Measurements from ENCODE around the gene COL26A1. TPM values are rescaled to one million over a fixed set of nuclear protein-coding genes. Genes with fewer than 3 reads are reported as not detected.

COL26A1 gene
- total RNA-seq, 2 experiments from 2014 or later = not detected

GRCh38 chr7:101517304-101517703 is 154.6 kb downstream of the COL26A1 start:
- no peaks in the 10 kb centered on the region for H3K4me1 Mint-ChIP-seq (ENCODE audit: low read depth)
- peaks cover 5% of the 10 kb centered on the region for H3K27me3 Mint-ChIP-seq
- DNase-seq = no peak
- intact Hi-C loops (cut with micrococcal nuclease) = no loop called here
- H3K9me3 Mint-ChIP-seq = peaks cover 3% of the 10 kb centered on the region
- no peak overlapping the region for H3K27ac Mint-ChIP-seq
- no peaks in the 10 kb centered on the region for H3K36me3 Mint-ChIP-seq
- POLR2A ChIA-PET = no interaction called here
- CTCF ChIA-PET = no interaction called here
- H3K4me3 Mint-ChIP-seq = no peak overlapping the region

GRCh38 chr7:101518336-101518735 is 155.7 kb downstream of the COL26A1 start:
- Mint-ChIP-seq H3K27me3 (peaks cover 5% of the 10 kb centered on the region), H3K9me3 (peaks cover 3% of the 10 kb centered on the region), H3K36me3 (no peaks in the 10 kb centered on the region), H3K27ac (no peak overlapping the region), H3K4me3 (no peak overlapping the region), H3K4me1 (ENCODE audit: low read depth) (no peaks in the 10 kb centered on the region)
- intact Hi-C loops (cut with micrococcal nuclease) = no loop called here
- CTCF ChIA-PET = interaction anchor here (0.6 to 1.2 kb wide), 2 partner anchors 18 to 247 kb away, joined by 3 to 5 read pairs; no protein-coding TSS in a partner anchor
- DNase-seq = no peak
- POLR2A ChIA-PET = no interaction called here

GRCh38 chr7:101519324-101520023 is 156.8 kb downstream of the COL26A1 start:
- no peak overlapping the region for H3K4me3 Mint-ChIP-seq
- peaks cover 1% of the 10 kb centered on the region for H3K27me3 Mint-ChIP-seq
- H3K9me3 Mint-ChIP-seq = peaks cover 3% of the 10 kb centered on the region
- intact Hi-C loops (cut with micrococcal nuclease) = no loop called here
- H3K4me1 Mint-ChIP-seq (ENCODE audit: low read depth) = no peaks in the 10 kb centered on the region
- no peaks in the 10 kb centered on the region for H3K36me3 Mint-ChIP-seq
- ChIA-PET CTCF (interaction anchor here (1.2 kb wide), 2 partner anchors 17 to 23 kb away, joined by 3 read pairs; no protein-coding TSS in a partner anchor), POLR2A (no interaction called here)
- H3K27ac Mint-ChIP-seq = no peak overlapping the region
- no peak for DNase-seq

- H3K27me3 Mint-ChIP-seq = no peaks in the 10 kb centered on the region
- H3K4me3 Mint-ChIP-seq = no peak overlapping the region
- ChIA-PET POLR2A (no interaction called here), CTCF (no interaction called here)
- H3K36me3 Mint-ChIP-seq = no peaks in the 10 kb centered on the region
- no peak for DNase-seq
- no peaks in the 10 kb centered on the region for H3K4me1 Mint-ChIP-seq (ENCODE audit: low read depth)
- H3K27ac Mint-ChIP-seq = no peak overlapping the region
- intact Hi-C loops (cut with micrococcal nuclease) = no loop called here
- H3K9me3 Mint-ChIP-seq = peaks cover 3% of the 10 kb centered on the region
Observed at GRCh38 chr7:101521430-101521925, 158.8 kb downstream of the COL26A1 start.

- Mint-ChIP-seq H3K27me3 (no peaks in the 10 kb centered on the region), H3K27ac (no peak overlapping the region), H3K36me3 (no peaks in the 10 kb centered on the region), H3K9me3 (peaks cover 3% of the 10 kb centered on the region), H3K4me3 (no peak overlapping the region), H3K4me1 (ENCODE audit: low read depth) (no peaks in the 10 kb centered on the region)
- intact Hi-C loops (cut with micrococcal nuclease) = no loop called here
- ChIA-PET CTCF (no interaction called here), POLR2A (no interaction called here)
- no peak for DNase-seq
Observed at GRCh38 chr7:101522021-101522420, 159.3 kb downstream of the COL26A1 start.

GRCh38 chr7:101527844-101528667 is 165.4 kb downstream of the COL26A1 start:
- intact Hi-C loops (cut with micrococcal nuclease) = no loop called here
- no peaks in the 10 kb centered on the region for H3K4me1 Mint-ChIP-seq (ENCODE audit: low read depth)
- no peak for DNase-seq
- no peaks in the 10 kb centered on the region for H3K9me3 Mint-ChIP-seq
- H3K27me3 Mint-ChIP-seq = peaks cover 2% of the 10 kb centered on the region
- ChIA-PET POLR2A (no interaction called here), CTCF (no interaction called here)
- no peak overlapping the region for H3K27ac Mint-ChIP-seq
- H3K4me3 Mint-ChIP-seq = no peak overlapping the region
- no peaks in the 10 kb centered on the region for H3K36me3 Mint-ChIP-seq

- ChIA-PET POLR2A (no interaction called here), CTCF (no interaction called here)
- Mint-ChIP-seq H3K27ac (no peak overlapping the region), H3K36me3 (no peaks in the 10 kb centered on the region), H3K4me3 (no peak overlapping the region), H3K4me1 (ENCODE audit: low read depth) (no peaks in the 10 kb centered on the region), H3K27me3 (peaks cover 4% of the 10 kb centered on the region), H3K9me3 (no peaks in the 10 kb centered on the region)
- no peak for DNase-seq
- intact Hi-C loops (cut with micrococcal nuclease) = no loop called here
Observed at GRCh38 chr7:101529560-101529959, 166.9 kb downstream of the COL26A1 start.

GRCh38 chr7:101531726-101532357 is 169.2 kb downstream of the COL26A1 start:
- POLR2A ChIA-PET = no interaction called here
- Mint-ChIP-seq H3K36me3 (no peaks in the 10 kb centered on the region), H3K9me3 (no peaks in the 10 kb centered on the region), H3K4me3 (no peak overlapping the region), H3K27me3 (peaks cover 4% of the 10 kb centered on the region), H3K4me1 (ENCODE audit: low read depth) (no peaks in the 10 kb centered on the region), H3K27ac (no peak overlapping the region)
- CTCF ChIA-PET = interaction anchor here (1.6 kb wide), 1 partner anchor 11 kb away, joined by 6 read pairs; no protein-coding TSS in a partner anchor
- intact Hi-C loops (cut with micrococcal nuclease) = no loop called here
- no peak for DNase-seq

- CTCF ChIA-PET = interaction anchor here (1.6 kb wide), 1 partner anchor 10 kb away, joined by 6 read pairs; no protein-coding TSS in a partner anchor
- Mint-ChIP-seq H3K4me1 (ENCODE audit: low read depth) (no peaks in the 10 kb centered on the region), H3K4me3 (no peak overlapping the region), H3K27ac (no peak overlapping the region), H3K9me3 (no peaks in the 10 kb centered on the region), H3K27me3 (peaks cover 4% of the 10 kb centered on the region), H3K36me3 (no peaks in the 10 kb centered on the region)
- POLR2A ChIA-PET = no interaction called here
- no peak for DNase-seq
- intact Hi-C loops (cut with micrococcal nuclease) = no loop called here
Observed at GRCh38 chr7:101532400-101533102, 169.9 kb downstream of the COL26A1 start.

GRCh38 chr7:101533103-101533465 is 170.4 kb downstream of the COL26A1 start:
- Mint-ChIP-seq H3K4me1 (ENCODE audit: low read depth) (no peaks in the 10 kb centered on the region), H3K9me3 (no peaks in the 10 kb centered on the region), H3K27me3 (peaks cover 4% of the 10 kb centered on the region), H3K36me3 (no peaks in the 10 kb centered on the region), H3K4me3 (no peak overlapping the region), H3K27ac (no peak overlapping the region)
- DNase-seq = no peak
- ChIA-PET POLR2A (no interaction called here), CTCF (no interaction called here)
- intact Hi-C loops (cut with micrococcal nuclease) = no loop called here

- Mint-ChIP-seq H3K4me3 (no peak overlapping the region), H3K4me1 (ENCODE audit: low read depth) (no peaks in the 10 kb centered on the region), H3K9me3 (no peaks in the 10 kb centered on the region), H3K27ac (no peak overlapping the region), H3K36me3 (no peaks in the 10 kb centered on the region), H3K27me3 (peaks cover 4% of the 10 kb centered on the region)
- intact Hi-C loops (cut with micrococcal nuclease) = no loop called here
- POLR2A ChIA-PET = no interaction called here
- CTCF ChIA-PET = interaction anchor here (2.5 kb wide), 1 partner anchor 738 kb away, joined by 7 read pairs; no protein-coding TSS in a partner anchor
- DNase-seq = no peak
Observed at GRCh38 chr7:101534015-101534803, 171.5 kb downstream of the COL26A1 start.

All from activated CD4-positive, alpha-beta memory T cell treated with anti-CD3 and anti-CD28 coated beads for 36 hours (primary cell).